Prostate gland (tissue), 2 donors: Measurements from ENCODE around the gene CRMP1. TPM values are rescaled to one million over a fixed set of nuclear protein-coding genes. Genes with fewer than 3 reads are reported as not detected.

Experiments
- DNase-seq: peaks from one replicate; pipeline ENCODE4 v3.0.0-alpha.2; 2019; ENCODE audit warnings: low spot score
- H3K27ac ChIP-seq, 2 donors: fragments of 200-600 bp; sonication (generic); 2 replicates each; pipeline ENCODE4 v1.5.1; 2017 to 2019
- H3K27me3 ChIP-seq: fragments of 200-600 bp; sonication (generic); replicated peaks from 2 replicates; pipeline ENCODE4 v1.5.1; 2019; ENCODE audit not compliant: insufficient read depth
- H3K36me3 ChIP-seq, 2 donors: fragments of 200-600 bp; sonication (generic); 1 replicate in 1 of 2; 2 replicates in 1 of 2; pipeline versions ENCODE4 v1.5.1 to v1.8.1; 2017 to 2019
- H3K4me1 ChIP-seq: fragments of 200-600 bp; sonication (generic); replicated peaks from 2 replicates; pipeline ENCODE4 v1.5.1; 2019
- H3K4me3 ChIP-seq, 2 donors: fragments of 200-600 bp; sonication (generic); 2 replicates each; pipeline ENCODE4 v1.5.1; 2017 to 2019
- H3K9me3 ChIP-seq: fragments of 200-600 bp; sonication (generic); 2 replicates; pipeline ENCODE4 v1.5.1; 2017
- CTCF ChIP-seq, 4 experiments: fragments of 200-600 bp in 2 of 4; fragments of 450-650 bp in 2 of 4; sonication (generic) in 2 of 4; IDR thresholded peaks; 1 replicate in 3 of 4; 2 replicates in 1 of 4; pipeline ENCODE4 v1.5.1; 2016 to 2019; ENCODE audit warnings: antibody characterized with exemption in 4 of 4, mild to moderate bottlenecking in 2 of 4, moderate library complexity in 2 of 4
- POLR2A ChIP-seq: fragments of 450-650 bp; IDR thresholded peaks from one replicate; pipeline ENCODE4 v1.6.1; 2016; ENCODE audit warnings: antibody characterized with exemption, mild to moderate bottlenecking
- POLR2AphosphoS5 ChIP-seq: sonication (generic); formaldehyde crosslinking; IDR thresholded peaks from one replicate; pipeline ENCODE4 v1.6.1; 2017; ENCODE audit warnings: antibody characterized with exemption
- WGBS: methylation state at CpG from one replicate; pipeline ENCODE4 v1.1.5; 2018; 5-methylcytosine and 5-hydroxymethylcytosine counted together
- intact Hi-C: fragments of 100-400 bp; cut with DNase I; formaldehyde crosslinking; loops from one replicate; pipeline ENCODE4 v1.14.2; 2022
- total RNA-seq, 2 donors: library from RNA; depleted of rRNA; stranded (reverse); fragments of >200 nt; gene quantifications; one replicate each; pipeline ENCODE4 v1.1.0, GENCODE V29; 2016

Gene CRMP1
- total RNA-seq, 2 donors from 2014 or later, result 1.4 to 6.0 TPM

- Histone ChIP-seq H3K27ac (no peak overlapping the region), H3K4me1 (no peaks in the 10 kb centered on the region), H3K36me3 (no peaks in the 10 kb centered on the region), H3K9me3 (no peaks in the 10 kb centered on the region), H3K4me3 (no peak overlapping the region), H3K27me3 (no peaks in the 10 kb centered on the region)
- intact Hi-C loops, result no loop called here
- 50% methylated on average over 11 of the region's 11 CpGs for WGBS
- TF ChIP-seq CTCF (IDR thresholded peaks at IDR 0.05), result no peak
- TF ChIP-seq POLR2AphosphoS5, result no peak
- TF ChIP-seq POLR2A, result no peak
- no peak for DNase-seq
Measured at GRCh38 chr4:5917672-5918071, 24.8 kb upstream of the CRMP1 start.

GRCh38 chr4:5916229-5916628 lies 23.3 kb upstream of the CRMP1 start:
- H3K27ac ChIP-seq, result no peak overlapping the region
- DNase-seq, result no peak
- no peaks in the 10 kb centered on the region for H3K9me3 ChIP-seq
- H3K4me3 ChIP-seq, result no peak overlapping the region
- 40% methylated on average over 3 of the region's 3 CpGs for WGBS
- no peaks in the 10 kb centered on the region for H3K4me1 ChIP-seq
- no peak for TF ChIP-seq CTCF (IDR thresholded peaks at IDR 0.05)
- no peak for TF ChIP-seq POLR2AphosphoS5
- TF ChIP-seq POLR2A, result no peak
- no peaks in the 10 kb centered on the region for H3K36me3 ChIP-seq
- intact Hi-C loops, result no loop called here
- no peaks in the 10 kb centered on the region for H3K27me3 ChIP-seq

- H3K27me3 ChIP-seq, result no peaks in the 10 kb centered on the region
- H3K9me3 ChIP-seq, result no peaks in the 10 kb centered on the region
- H3K4me1 ChIP-seq, result no peaks in the 10 kb centered on the region
- TF ChIP-seq CTCF (IDR thresholded peaks at IDR 0.05) (no peak), POLR2A (no peak), POLR2AphosphoS5 (no peak)
- no peak overlapping the region for H3K4me3 ChIP-seq
- 80% methylated on average over 7 of the region's 7 CpGs for WGBS
- no peaks in the 10 kb centered on the region for H3K36me3 ChIP-seq
- no peak overlapping the region for H3K27ac ChIP-seq
- no peak for DNase-seq
- intact Hi-C loops, result no loop called here
Measured at GRCh38 chr4:5913454-5913853, 20.6 kb upstream of the CRMP1 start.

- Histone ChIP-seq H3K4me1 (no peaks in the 10 kb centered on the region), H3K27me3 (no peaks in the 10 kb centered on the region), H3K27ac (no peak overlapping the region), H3K9me3 (no peaks in the 10 kb centered on the region), H3K4me3 (no peak overlapping the region), H3K36me3 (no peaks in the 10 kb centered on the region)
- DNase-seq, result no peak
- intact Hi-C loops, result no loop called here
- WGBS, result 71% methylated on average over 1 of the region's 1 CpG
- no peak for TF ChIP-seq POLR2A
- TF ChIP-seq POLR2AphosphoS5, result no peak
- no peak for TF ChIP-seq CTCF (IDR thresholded peaks at IDR 0.05)
Measured at GRCh38 chr4:5912614-5913019, 19.7 kb upstream of the CRMP1 start.

GRCh38 chr4:5908876-5909427 lies 16.1 kb upstream of the CRMP1 start:
- WGBS, result 65% methylated on average over 3 of the region's 3 CpGs
- no peaks in the 10 kb centered on the region for H3K9me3 ChIP-seq
- intact Hi-C loops, result no loop called here
- TF ChIP-seq POLR2AphosphoS5, result no peak
- TF ChIP-seq POLR2A, result no peak
- TF ChIP-seq CTCF (IDR thresholded peaks at IDR 0.05), result no peak
- DNase-seq, result no peak
- H3K4me1 ChIP-seq, result no peaks in the 10 kb centered on the region
- no peak overlapping the region for H3K4me3 ChIP-seq
- peaks cover 4% of the 10 kb centered on the region for H3K27me3 ChIP-seq
- no peaks in the 10 kb centered on the region for H3K36me3 ChIP-seq
- H3K27ac ChIP-seq, result no peak overlapping the region
